ENCODE data around the gene ABO. TPM values are rescaled to one million over a fixed set of nuclear protein-coding genes. Genes with fewer than 3 reads are reported as not detected.
A peak's percentile ranks its signal among the peaks of the same experiment; 100 is the strongest.

Gene ABO
- total RNA-seq, 1 experiment from 2014 or later, result 0.15 TPM

- TF ChIP-seq GRHL2 (CRISPR knock-in tag; IDR thresholded peaks at IDR 0.05; ENCODE audit: insufficient replicate concordance, severe bottlenecking), result no peak
- TF ChIP-seq, protein P1, sequence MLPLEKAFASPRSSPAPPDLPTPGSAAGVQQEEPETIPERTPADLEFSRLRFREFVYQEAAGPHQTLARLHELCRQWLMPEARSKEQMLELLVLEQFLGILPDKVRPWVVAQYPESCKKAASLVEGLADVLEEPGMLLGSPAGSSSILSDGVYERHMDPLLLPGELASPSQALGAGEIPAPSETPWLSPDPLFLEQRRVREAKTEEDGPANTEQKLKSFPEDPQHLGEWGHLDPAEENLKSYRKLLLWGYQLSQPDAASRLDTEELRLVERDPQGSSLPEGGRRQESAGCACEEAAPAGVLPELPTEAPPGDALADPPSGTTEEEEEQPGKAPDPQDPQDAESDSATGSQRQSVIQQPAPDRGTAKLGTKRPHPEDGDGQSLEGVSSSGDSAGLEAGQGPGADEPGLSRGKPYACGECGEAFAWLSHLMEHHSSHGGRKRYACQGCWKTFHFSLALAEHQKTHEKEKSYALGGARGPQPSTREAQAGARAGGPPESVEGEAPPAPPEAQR (CRISPR knock-in tag; IDR thresholded peaks at IDR 0.05), result no peak
- TF ChIP-seq NFYB (CRISPR knock-in tag; conservative IDR thresholded peaks at IDR 0.05; ENCODE audit: low read depth), result no peak
- TF ChIP-seq, protein P2, sequence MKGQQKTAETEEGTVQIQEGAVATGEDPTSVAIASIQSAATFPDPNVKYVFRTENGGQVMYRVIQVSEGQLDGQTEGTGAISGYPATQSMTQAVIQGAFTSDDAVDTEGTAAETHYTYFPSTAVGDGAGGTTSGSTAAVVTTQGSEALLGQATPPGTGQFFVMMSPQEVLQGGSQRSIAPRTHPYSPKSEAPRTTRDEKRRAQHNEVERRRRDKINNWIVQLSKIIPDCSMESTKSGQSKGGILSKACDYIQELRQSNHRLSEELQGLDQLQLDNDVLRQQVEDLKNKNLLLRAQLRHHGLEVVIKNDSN (CRISPR knock-in tag; IDR thresholded peaks at IDR 0.05), result no peak
- no peak for TF ChIP-seq KAT7 (CRISPR knock-in tag; IDR thresholded peaks at IDR 0.05; ENCODE audit: borderline replicate concordance)
- TF ChIP-seq E2F4 (CRISPR knock-in tag; IDR thresholded peaks at IDR 0.05; ENCODE audit: borderline replicate concordance, low read depth), result no peak
Measured at GRCh38 chr9:133238851-133239532, 36.0 kb downstream of the ABO start (continued).

GRCh38 chr9:133238272-133238850, 36.6 kb downstream of the ABO start:
- POLR2A ChIA-PET, result interaction anchor here (0.8 to 1.6 kb wide), 3 partner anchors 50 to 93 kb away, joined by 4 to 7 read pairs (median 6); no protein-coding TSS in a partner anchor
- CTCF ChIA-PET, result interaction anchor here (0.6 to 4.0 kb wide), 56 partner anchors 8 to 1273 kb away, joined by 3 to 153 read pairs (median 5); partner anchors contain the start of genes BRD3OS, CACFD1, GBGT1 and GTF3C5
- H3K36me3 Mint-ChIP-seq, result no peaks in the 10 kb centered on the region
- H3K27me3 Mint-ChIP-seq (ENCODE audit: low read depth), result peaks cover 37% of the 10 kb centered on the region
- peak overlapping the region; percentile 71 for H3K4me3 Mint-ChIP-seq
- H3K9me3 Mint-ChIP-seq, result no peaks in the 10 kb centered on the region
- H3K27ac Mint-ChIP-seq, result peak overlapping the region; percentile 93
- H3K4me1 Mint-ChIP-seq, result peaks cover 4% of the 10 kb centered on the region
- TF ChIP-seq NFATC4 (CRISPR knock-in tag; IDR thresholded peaks at IDR 0.05), result no peak
- TF ChIP-seq, protein P3, sequence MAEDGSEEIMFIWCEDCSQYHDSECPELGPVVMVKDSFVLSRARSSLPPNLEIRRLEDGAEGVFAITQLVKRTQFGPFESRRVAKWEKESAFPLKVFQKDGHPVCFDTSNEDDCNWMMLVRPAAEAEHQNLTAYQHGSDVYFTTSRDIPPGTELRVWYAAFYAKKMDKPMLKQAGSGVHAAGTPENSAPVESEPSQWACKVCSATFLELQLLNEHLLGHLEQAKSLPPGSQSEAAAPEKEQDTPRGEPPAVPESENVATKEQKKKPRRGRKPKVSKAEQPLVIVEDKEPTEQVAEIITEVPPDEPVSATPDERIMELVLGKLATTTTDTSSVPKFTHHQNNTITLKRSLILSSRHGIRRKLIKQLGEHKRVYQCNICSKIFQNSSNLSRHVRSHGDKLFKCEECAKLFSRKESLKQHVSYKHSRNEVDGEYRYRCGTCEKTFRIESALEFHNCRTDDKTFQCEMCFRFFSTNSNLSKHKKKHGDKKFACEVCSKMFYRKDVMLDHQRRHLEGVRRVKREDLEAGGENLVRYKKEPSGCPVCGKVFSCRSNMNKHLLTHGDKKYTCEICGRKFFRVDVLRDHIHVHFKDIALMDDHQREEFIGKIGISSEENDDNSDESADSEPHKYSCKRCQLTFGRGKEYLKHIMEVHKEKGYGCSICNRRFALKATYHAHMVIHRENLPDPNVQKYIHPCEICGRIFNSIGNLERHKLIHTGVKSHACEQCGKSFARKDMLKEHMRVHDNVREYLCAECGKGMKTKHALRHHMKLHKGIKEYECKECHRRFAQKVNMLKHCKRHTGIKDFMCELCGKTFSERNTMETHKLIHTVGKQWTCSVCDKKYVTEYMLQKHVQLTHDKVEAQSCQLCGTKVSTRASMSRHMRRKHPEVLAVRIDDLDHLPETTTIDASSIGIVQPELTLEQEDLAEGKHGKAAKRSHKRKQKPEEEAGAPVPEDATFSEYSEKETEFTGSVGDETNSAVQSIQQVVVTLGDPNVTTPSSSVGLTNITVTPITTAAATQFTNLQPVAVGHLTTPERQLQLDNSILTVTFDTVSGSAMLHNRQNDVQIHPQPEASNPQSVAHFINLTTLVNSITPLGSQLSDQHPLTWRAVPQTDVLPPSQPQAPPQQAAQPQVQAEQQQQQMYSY (CRISPR knock-in tag; IDR thresholded peaks at IDR 0.05), result peak; percentile 69
- peak; percentile 99 for DNase-seq (ENCODE audit: low spot score)
- ATAC-seq, result peak; percentile 94

DNA sequence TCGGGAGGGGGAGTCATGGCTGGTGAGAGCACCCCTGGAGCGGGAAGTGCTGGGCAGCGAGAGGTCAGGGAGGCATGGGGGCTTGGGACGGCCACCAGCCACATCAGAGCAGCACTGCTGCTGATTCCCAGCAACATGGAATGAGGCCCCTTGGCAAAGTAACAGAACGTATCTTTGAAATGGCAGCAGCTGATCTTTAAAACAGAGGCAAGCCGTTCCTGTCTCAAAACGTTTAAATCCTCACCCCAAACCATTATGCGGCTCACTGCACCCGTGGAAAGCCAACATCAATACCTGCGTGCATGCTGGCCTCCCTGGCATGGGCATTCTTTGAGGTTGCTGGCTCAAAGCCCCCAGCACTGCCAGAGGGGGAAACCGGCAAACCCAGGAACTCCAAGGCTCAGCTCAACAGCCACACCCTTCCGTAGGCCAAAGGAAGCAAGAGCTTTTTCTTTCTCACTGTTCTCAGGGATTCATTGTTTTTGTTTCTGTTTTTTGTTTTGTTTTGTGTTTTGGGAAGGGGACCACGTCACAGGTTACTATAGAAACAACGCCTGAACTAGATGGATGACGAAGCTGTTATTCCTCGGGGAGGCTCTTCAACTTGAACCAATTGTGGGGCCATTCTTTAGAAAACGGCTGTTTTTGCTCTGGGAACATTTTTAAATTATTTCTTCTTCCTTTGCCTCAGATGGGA, 37.8 kb downstream of the ABO start:
- Mint-ChIP-seq H3K36me3 (no peaks in the 10 kb centered on the region), H3K27ac (no peak overlapping the region), H3K27me3 (ENCODE audit: low read depth) (peaks cover 40% of the 10 kb centered on the region), H3K9me3 (no peaks in the 10 kb centered on the region), H3K4me1 (peaks cover 4% of the 10 kb centered on the region), H3K4me3 (no peak overlapping the region)
- DNase-seq (ENCODE audit: low spot score) (no peak), ATAC-seq (no peak)
- ChIA-PET POLR2A (no interaction called here), CTCF (interaction anchor here (0.6 to 0.9 kb wide), 2 partner anchors 62 to 105 kb away, joined by 3 read pairs; no protein-coding TSS in a partner anchor)
- TF ChIP-seq ZNF263 (CRISPR knock-in tag; IDR thresholded peaks at IDR 0.05; ENCODE audit: low read depth) (no peak), PRRX2 (CRISPR knock-in tag; IDR thresholded peaks at IDR 0.05) (no peak), MXD4 (CRISPR knock-in tag; IDR thresholded peaks at IDR 0.05; ENCODE audit: borderline replicate concordance) (no peak), NFYB (CRISPR knock-in tag; conservative IDR thresholded peaks at IDR 0.05; ENCODE audit: low read depth) (no peak), HMGXB4 (CRISPR knock-in tag; IDR thresholded peaks at IDR 0.05) (no peak), SP1 (CRISPR knock-in tag; conservative IDR thresholded peaks at IDR 0.05) (no peak), NR2C2 (CRISPR knock-in tag; IDR thresholded peaks at IDR 0.05) (no peak), TCF7 (CRISPR knock-in tag; IDR thresholded peaks at IDR 0.05; ENCODE audit: low read depth) (no peak), CBFB (CRISPR knock-in tag; IDR thresholded peaks at IDR 0.05; ENCODE audit: low read depth) (no peak), ELF4 (CRISPR knock-in tag; IDR thresholded peaks at IDR 0.05; ENCODE audit: low read depth) (no peak), ESRRA (CRISPR knock-in tag; IDR thresholded peaks at IDR 0.05; ENCODE audit: borderline replicate concordance) (no peak)
- TF ChIP-seq, protein P4, sequence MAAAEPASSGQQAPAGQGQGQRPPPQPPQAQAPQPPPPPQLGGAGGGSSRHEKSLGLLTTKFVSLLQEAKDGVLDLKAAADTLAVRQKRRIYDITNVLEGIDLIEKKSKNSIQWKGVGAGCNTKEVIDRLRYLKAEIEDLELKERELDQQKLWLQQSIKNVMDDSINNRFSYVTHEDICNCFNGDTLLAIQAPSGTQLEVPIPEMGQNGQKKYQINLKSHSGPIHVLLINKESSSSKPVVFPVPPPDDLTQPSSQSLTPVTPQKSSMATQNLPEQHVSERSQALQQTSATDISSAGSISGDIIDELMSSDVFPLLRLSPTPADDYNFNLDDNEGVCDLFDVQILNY (CRISPR knock-in tag; IDR thresholded peaks at IDR 0.05), result no peak

Data from WTC11 (cell line).